Body of pancreas (tissue), 4 donors: Measurements from ENCODE around the gene ATP2C1.

Experiments used
- POLR2A ChIP-seq, 3 donors: fragments of 450-650 bp; IDR thresholded peaks; one replicate each; pipeline ENCODE4 v1.6.1; 2016; ENCODE audit warnings: antibody characterized with exemption in 3 of 3, mild to moderate bottlenecking in 2 of 3
- TF ChIP-seq, protein P1 (sequence below), 7 experiments: fragments of 450-650 bp in 4 of 7; fragments of 200-600 bp in 3 of 7; sonication (generic) in 3 of 7; IDR thresholded peaks; one replicate each; pipeline ENCODE4 v1.5.1; 2016 to 2019; ENCODE audit warnings: antibody characterized with exemption in 7 of 7

DNA sequence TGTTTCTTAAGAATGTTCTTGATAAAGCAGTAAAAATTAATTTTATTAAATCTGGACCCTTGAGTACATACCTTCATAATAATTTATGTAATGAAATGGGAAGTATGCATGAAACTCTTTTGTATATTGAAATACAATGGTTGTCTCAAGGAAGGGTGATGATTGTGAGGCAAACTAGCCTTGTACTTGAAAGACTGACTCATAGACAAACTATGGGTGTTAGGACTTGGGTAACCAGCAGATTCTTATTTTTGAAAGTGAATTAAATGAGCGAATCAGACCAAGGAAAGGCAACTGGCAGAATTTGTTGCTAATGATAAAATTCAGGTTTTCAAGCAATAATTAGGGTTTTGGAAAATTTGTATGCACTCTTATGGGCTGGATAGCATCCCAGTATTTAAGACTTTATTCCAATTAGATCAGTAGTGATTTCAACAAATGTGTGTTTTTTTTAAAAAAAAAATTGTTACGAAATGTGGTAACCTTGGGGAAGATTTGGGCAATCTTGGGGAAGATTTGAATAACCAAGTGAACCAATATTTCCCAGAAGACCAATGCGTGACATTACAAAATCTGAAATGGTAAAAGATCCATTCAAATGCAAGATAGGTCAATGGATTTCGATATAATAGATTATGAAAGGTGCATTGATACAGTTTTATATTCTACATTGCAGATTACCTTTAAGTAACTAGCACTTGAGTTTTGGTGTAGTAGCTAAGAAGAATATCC, 42.0 kb downstream of the ATP2C1 start:
- TF ChIP-seq POLR2A (IDR thresholded peaks at IDR 0.05): no peak
- TF ChIP-seq, protein P1, sequence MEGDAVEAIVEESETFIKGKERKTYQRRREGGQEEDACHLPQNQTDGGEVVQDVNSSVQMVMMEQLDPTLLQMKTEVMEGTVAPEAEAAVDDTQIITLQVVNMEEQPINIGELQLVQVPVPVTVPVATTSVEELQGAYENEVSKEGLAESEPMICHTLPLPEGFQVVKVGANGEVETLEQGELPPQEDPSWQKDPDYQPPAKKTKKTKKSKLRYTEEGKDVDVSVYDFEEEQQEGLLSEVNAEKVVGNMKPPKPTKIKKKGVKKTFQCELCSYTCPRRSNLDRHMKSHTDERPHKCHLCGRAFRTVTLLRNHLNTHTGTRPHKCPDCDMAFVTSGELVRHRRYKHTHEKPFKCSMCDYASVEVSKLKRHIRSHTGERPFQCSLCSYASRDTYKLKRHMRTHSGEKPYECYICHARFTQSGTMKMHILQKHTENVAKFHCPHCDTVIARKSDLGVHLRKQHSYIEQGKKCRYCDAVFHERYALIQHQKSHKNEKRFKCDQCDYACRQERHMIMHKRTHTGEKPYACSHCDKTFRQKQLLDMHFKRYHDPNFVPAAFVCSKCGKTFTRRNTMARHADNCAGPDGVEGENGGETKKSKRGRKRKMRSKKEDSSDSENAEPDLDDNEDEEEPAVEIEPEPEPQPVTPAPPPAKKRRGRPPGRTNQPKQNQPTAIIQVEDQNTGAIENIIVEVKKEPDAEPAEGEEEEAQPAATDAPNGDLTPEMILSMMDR (IDR thresholded peaks at IDR 0.05): no peak
